Stimulated activated CD8-positive, alpha-beta memory T cell treated with anti-CD3 and anti-CD28 coated beads, Interleukin-4, amount 100 ng/mL, for 1 hour (primary cell): Measurements from ENCODE around the gene DDX4.

Source experiments
- DNase-seq, 2 donors: peaks; one replicate each; pipeline ENCODE4 v3.0.0-alpha.2; 2020; ENCODE audit warnings: low read depth in 2 of 2, low spot score in 1 of 2

DDX4 gene

DNA sequence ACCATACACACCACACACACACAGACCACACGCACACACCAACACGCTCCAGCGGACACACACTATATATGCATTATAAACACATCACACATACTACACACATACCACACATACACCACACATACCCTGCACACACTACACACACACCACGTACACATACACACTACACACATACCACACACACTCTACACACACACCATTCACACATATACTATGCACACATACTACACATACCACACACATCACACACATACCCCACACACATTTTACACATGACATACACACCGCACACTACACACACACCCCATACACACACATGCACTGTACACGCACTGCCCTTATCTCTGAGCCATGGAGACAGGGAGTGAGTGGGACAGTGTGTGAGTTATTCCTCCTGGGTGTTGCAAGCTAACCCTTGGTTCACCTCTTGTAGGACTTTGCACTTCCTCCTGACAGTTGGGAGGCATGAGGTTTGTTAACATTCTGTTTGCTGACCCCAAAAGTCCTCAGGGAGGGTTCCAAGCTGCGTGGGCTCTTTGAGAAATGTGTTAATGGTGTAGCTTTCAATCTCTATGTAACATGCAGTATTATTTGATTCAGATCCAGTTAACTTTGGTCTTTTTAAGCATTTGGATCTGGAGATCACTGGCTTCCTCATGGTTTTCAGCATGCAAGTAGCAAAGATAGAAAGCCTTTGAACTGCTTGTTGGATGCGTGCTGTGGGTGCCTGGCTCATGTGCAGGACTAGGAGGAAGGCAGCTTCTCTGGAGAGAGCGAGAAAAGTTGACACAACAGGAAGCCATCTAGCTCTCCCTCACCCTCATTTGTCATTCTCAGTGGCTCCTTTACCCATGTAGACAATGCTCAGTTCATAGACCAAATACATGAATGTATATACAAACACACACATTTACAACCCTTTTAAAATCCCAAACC is 127.0 kb downstream of the DDX4 start:
- DNase-seq = no peak

GRCh38 chr5:55865831-55866230 is 128.0 kb downstream of the DDX4 start:
- no peak for DNase-seq

- DNase-seq = no peak
These were observed 128.6 kb downstream of the DDX4 start for GRCh38 chr5:55866485-55866884.
